ENCODE measurements around the gene APBA2.
"Not testable (repeated sequence)": the region's sequence is repeated elsewhere in the genome, so short reads cannot be mapped to it uniquely, and the experiment has no call there.

The APBA2 gene

DNA sequence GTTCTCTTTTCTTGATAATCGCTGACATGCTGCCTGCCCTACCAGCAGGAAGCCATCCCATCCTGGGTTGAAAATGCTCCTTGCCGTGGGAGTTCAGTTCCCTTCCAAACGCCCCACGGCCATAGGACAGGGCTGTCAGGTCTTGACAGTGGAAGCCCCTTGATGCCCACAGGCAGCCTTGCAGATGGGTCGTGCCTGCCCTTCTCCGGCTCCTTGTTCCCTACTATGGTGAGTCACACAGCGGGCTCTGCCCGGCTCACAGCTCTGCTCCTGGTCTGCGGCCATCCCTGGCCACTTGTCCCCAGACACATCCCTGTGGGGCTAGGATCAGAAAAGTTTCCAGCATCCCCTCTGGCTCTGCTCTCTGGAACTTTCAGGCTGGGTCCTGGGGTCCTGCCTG, 6.2 kb upstream of the APBA2 start:
- no peak for DNase-seq

- no peak for DNase-seq
These were observed 5.1 kb upstream of the APBA2 start for GRCh38 chr15:28880680-28881079.

DNA sequence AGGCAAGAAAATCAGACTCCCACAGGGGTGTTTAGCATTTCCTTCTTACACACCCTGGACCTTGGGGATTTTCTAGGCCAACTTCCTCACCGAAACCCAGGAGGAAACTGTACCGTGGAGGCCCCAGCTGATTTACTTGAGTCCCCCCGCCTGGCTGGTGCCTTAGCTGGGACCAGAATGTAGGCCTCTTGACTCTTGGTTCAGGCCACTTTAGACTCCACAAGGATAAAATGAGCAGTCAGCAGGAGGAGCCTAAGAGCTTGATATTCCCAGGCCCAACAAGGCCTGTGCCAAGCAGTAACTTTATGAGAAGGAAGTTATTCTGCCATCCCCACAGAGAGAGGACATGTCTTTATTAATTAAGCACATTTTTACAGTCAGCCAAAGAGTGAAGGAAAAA, 4.6 kb upstream of the APBA2 start:
- no peak for DNase-seq

DNA sequence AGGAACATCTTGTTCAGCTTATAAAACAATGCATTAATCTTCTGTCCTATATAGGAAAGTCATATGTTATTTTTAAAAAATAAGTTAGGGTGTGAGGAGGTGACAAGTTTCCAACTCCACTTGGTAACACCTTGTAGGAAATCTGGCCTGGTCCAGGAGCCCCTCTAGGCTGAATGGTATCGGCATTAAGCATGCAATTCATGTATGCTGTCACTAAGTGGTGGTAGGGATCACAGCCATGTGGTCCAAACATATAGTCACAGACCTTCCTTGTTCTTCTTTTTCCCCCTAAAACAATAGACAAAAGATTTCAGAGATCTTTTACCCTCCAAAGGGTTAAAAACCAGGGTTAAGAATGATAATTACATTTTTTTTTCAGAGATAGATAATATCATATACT, 4.2 kb upstream of the APBA2 start:
- no peak for DNase-seq

GRCh38 chr15:28884151-28884940, 1.4 kb upstream of the APBA2 start:
- DNase-seq = no peak

DNA sequence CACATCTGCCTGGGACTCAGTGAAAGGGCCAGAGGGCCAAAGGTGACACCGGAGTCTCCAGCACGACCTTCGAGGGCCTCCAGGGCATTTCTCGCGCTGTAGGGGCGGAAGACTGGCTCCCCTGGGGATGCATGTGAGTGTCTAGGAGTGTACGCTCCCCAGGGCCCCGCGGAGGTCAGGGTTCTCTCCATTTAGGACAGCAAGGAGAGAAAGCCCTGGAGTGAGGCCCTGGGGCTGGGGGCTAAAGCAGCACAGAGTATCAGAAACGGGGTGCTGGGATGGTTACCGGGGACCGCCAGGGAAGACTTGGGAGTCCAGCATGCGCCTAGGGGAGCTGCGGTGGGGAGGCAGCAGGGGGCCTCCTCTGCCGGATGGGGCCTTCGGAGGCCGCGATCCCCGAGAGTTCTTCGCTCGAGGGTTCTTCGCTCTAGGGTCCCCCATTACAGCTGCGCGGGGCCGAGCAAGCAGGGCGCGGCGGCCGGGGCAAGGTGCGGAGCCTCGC, 595 bp upstream of the APBA2 start:
- no peak for DNase-seq

- no peak for DNase-seq
These were observed 911 bp downstream of the APBA2 start for GRCh38 chr15:28886431-28887338.

GRCh38 chr15:28887339-28888174, 1.8 kb downstream of the APBA2 start:
- DNase-seq = no peak

- DNase-seq = no peak
These were observed 2.6 kb downstream of the APBA2 start for GRCh38 chr15:28888302-28888894.

DNA sequence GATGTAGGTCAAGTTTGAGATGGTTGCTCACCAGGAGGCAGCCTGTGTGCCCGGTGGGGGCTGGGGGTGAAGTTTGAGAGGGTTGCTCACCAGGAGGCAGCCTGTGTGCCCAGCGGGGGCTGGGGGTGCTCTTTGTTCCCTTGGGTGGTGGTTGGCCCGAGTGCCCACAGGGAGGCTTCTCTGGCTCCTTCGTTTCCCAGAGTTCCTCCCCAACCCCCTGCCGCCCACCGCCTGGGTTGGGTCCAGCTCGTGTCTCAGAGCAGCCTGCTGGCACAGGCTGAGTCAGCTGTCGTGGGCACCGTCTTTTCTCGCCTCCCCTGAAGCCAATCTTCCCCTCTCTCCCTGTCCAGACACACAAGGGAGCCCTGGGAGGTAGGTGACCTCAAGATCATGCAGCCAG, 3.1 kb downstream of the APBA2 start:
- no peak for DNase-seq

- DNase-seq = no peak
These were observed 3.6 kb downstream of the APBA2 start for GRCh38 chr15:28889346-28889745.

DNA sequence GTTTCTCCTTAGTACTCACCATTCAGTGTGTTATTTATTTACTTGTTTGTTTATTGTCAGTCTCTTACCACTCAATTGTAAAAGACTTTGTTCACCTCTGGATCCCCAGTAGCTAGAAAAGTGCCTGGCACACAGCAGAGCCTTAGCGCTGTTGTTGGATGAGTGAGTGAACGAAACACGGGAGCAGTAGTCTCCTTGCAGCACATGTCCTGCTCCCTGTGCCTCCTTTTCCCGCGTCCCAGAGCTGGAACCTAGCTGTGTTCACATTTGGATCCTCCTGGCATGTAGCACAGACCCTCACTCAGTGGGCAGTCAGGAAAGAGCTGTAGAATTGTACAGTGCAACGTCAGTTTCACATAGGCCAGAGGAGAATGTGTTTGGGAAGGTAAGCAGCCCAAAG, 4.1 kb downstream of the APBA2 start:
- DNase-seq = not testable (repeated sequence)

DNA sequence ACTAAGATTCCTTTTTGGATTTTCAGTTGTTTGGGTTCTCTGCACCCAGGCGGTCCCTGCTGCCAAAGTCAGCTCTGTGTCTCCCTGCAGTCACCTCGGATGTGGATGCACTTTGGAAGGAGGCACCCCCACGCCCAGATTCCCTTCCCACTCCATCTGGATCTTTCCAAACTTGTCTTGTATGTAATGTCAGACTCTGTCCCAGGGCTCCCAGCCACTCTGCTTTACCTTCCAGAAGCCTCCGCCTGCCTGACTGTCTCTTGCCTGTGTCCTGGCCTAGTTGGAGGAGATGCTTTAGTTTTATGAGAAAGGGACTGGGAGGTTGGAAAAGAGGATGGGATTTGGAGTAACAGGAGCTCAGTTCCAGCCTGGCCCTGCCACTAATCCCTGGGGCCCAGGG, 4.5 kb downstream of the APBA2 start:
- DNase-seq = not testable (repeated sequence)

DNA sequence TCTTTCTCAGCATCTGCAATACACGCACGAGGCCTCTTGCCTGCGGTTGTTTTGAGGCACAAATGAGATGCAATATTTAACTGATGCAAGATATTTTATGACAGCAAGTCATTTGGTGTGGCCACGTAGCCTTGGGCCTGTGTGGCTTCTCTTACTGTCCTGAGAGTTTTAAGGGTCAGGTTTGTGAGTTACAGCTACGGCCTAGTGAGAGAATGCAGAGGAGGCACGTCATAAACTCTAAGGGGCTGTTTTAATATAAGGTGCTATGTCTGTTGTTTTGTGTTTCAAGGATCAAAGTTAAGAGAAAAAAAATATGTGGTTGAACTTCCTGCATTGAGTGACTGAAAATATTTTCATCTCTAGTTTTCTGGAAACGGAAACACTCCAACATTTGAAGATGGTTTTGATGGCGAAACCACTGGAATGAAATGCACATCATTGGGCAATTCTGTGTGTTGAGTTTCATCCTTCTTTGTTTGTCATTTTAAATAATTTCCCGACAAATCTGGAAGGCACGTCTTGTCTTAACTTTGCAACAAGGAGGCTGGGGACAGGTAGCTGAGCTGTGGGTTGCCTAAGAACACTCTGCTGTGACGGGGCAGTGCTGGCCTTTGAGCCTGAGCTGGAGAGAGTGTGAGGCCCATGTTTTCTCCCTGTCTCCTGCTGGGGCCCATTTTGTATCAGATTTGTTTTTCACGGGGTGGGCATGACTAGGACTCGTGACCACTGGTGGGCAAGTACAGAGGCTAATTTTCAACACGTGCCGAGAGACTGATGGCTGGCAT, 5.1 kb downstream of the APBA2 start:
- no peak for DNase-seq

GRCh38 chr15:28891588-28891987, 5.8 kb downstream of the APBA2 start:
- no peak for DNase-seq

DNA sequence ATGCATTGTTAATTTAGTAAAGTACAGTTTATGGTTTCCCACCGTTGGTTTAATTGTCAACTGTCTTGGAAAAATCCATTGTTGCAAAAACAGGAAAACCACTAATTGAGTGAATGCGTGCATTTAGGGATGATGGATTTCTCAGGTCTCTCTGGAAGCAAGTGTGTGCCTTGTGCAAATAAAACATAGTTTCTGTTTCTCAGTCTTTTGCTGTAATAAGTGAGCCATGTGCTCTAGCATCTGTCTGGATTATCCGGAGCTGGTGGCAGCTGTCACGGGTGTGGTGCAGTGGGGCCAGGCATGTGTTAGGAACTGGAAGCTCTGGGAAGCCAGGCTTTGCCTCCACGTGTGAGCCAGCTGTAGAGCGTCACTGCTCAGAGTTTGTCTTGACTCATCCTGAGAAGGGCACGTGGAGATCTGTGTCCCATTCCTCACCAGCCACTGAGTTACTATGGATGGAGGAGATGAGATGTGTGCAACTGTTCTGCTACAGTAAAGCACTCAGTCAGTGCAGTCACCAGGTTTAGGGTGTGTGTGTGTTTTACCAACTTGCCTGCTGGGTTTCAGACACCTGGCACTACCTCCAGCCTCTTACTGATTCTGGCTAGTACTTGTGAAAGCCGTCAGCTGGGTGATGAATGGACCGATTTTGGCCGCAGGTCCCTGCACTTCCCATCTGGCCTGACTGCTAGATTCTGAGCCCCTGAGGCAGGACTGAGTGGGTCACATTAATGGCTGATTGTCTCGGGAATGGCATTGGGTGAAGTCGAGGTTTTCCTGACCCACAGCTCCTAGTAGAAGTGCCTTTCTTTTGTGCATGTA, 7.2 kb downstream of the APBA2 start:
- DNase-seq = no peak

DNA sequence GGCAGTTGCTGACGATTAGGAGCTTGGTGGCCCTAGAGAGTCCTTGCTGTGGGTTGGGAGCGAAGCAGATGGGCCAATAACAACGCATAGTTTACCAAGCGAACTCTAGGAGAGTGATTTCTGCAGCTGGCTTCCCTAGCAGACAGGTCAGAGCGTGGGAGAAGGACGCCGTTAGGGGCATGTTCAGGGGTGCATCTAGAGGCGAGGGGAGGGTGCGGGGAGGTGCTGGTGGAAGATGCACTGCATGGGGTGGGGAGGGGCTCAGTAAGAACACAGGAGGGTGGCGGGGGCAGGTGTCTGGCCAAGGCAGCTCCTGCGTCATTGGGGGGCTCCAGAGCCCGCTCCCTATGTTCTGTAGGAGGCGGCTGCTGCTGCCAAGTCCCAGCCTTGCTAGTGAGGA, 8.9 kb downstream of the APBA2 start:
- no peak for DNase-seq

GRCh38 chr15:28895146-28895545, 9.4 kb downstream of the APBA2 start:
- no peak for DNase-seq

DNA sequence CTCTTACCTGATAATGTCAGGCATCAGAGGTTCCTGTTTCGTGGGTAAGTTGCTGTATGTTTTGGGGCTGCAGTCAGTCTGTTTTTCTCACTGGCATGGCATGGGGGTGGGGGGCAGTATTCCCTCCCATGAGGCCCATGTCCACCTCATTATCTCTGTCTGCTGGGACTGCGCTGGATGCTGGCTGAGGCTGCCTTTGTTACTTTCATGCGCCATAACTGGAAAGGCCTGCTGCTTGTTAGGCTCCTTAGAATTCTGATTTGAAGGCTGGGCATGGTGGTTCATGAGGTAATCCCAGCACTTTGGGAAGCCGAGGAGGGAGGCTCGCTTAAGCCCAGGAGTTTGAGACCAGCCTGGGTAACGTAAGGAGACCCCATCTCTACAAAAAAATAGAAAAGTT, 9.8 kb downstream of the APBA2 start:
- no peak for DNase-seq

DNA sequence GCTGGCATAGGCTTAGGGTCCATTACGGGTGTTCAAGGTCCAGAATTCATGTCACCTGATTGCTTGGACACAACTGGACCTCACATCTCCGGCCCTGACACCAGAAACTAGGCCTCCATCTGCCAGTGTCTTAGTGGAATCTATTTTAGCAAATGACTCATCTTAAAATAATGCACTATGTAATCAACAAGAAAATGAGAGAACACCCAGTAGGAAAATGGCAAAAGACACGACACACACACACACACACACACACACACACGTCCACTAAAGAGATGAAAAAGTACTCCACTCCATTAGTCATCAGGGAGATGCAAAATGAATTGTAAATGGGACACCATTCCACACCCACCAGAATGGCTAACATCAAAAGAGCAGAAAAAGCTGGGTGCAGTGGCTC, 11.2 kb downstream of the APBA2 start:
- DNase-seq = no peak

Data from stimulated activated CD4-positive, alpha-beta T cell treated with anti-CD3 and anti-CD28 coated beads, Interleukin-12 subunit alpha, Interleukin-12 subunit beta, amount 100 ng/mL, for 4 hours (primary cell).